Coronary artery (tissue), 2 donors: ENCODE data around the gene SLC7A9.

Source experiments
- DNase-seq: peaks from one replicate; pipeline ENCODE4 v3.0.0-alpha.2; 2017; ENCODE audit warnings: low spot score
- H3K27ac ChIP-seq, 2 donors: fragments of 200-600 bp; sonication (generic); one replicate each; pipeline ENCODE4 v1.5.1; 2016 to 2019
- H3K4me3 ChIP-seq: fragments of 200-600 bp; sonication (generic); 2 replicates; pipeline ENCODE4 v1.5.1; 2016; ENCODE audit warnings: mild to moderate bottlenecking, moderate library complexity
- CTCF ChIP-seq: fragments of 200-600 bp; sonication (generic); IDR thresholded peaks from one replicate; pipeline ENCODE4 v1.5.1; 2019; ENCODE audit warnings: antibody characterized with exemption

The SLC7A9 gene

GRCh38 chr19:32863841-32864240 is 5.7 kb downstream of the SLC7A9 start:
- no peak for DNase-seq
- TF ChIP-seq CTCF, result no peak
- no peak overlapping the region for H3K4me3 ChIP-seq
- H3K27ac ChIP-seq, result no peak overlapping the region

- no peak overlapping the region for H3K4me3 ChIP-seq
- H3K27ac ChIP-seq, result no peak overlapping the region
- no peak for TF ChIP-seq CTCF
- no peak for DNase-seq
Observed at GRCh38 chr19:32863301-32863700, 6.3 kb downstream of the SLC7A9 start.

- Histone ChIP-seq H3K27ac (no peak overlapping the region), H3K4me3 (no peak overlapping the region)
- no peak for DNase-seq
- TF ChIP-seq CTCF, result no peak
Observed at GRCh38 chr19:32862741-32863140, 6.8 kb downstream of the SLC7A9 start.

- TF ChIP-seq CTCF, result no peak
- DNase-seq, result no peak
- Histone ChIP-seq H3K4me3 (no peak overlapping the region), H3K27ac (no peak overlapping the region)
Observed at GRCh38 chr19:32862173-32862572, 7.4 kb downstream of the SLC7A9 start.

- TF ChIP-seq CTCF, result no peak
- H3K4me3 ChIP-seq, result no peak overlapping the region
- no peak for DNase-seq
Observed at GRCh38 chr19:32861596-32861995, 8.0 kb downstream of the SLC7A9 start.

GRCh38 chr19:32859591-32859990 is 10.0 kb downstream of the SLC7A9 start:
- no peak for TF ChIP-seq CTCF
- H3K4me3 ChIP-seq, result no peak overlapping the region
- no peak overlapping the region for H3K27ac ChIP-seq
- DNase-seq, result no peak

More at GRCh38 chr19:32861596-32861995, 8.0 kb downstream of the SLC7A9 start:
- no peak overlapping the region for H3K27ac ChIP-seq

- no peak for TF ChIP-seq CTCF
- DNase-seq, result no peak
- no peak overlapping the region for H3K4me3 ChIP-seq
- H3K27ac ChIP-seq, result no peak overlapping the region
Observed at GRCh38 chr19:32858559-32858958, 11.0 kb downstream of the SLC7A9 start.
